IMR-90 (cell line): Measurements from ENCODE around the gene DDX6. TPM values are rescaled to one million over a fixed set of nuclear protein-coding genes. Genes with fewer than 3 reads are reported as not detected.

ENCODE experiments used
- ATAC-seq: fragments of 200-7000 bp; cut with Tn5 transposase; 2 replicates; pipeline ENCODE4 v1.9.1; 2020; ENCODE audit warnings: low read depth, mild to moderate bottlenecking, moderate library complexity
- BruUV-seq: library from RNA; stranded (reverse); fragments of 400-500 nt; replicated peaks from 2 replicates; lab custom pipeline; 2021; lab: Mats Ljungman, UMichigan
- CTCF ChIA-PET: fragments of 300-600 bp; formaldehyde crosslinking; extraction: SDS; loops from one replicate; lab custom pipeline; 2021; ENCODE audit warnings: antibody characterized with exemption; lab: Yijun Ruan, JAX
- POLR2A ChIA-PET: fragments of 300-600 bp; sonication (Branson Sonifier 250); formaldehyde crosslinking; loops from one replicate; lab custom pipeline; 2022; ENCODE audit warnings: antibody characterized with exemption; ENCODE audit not compliant: unreplicated experiment; lab: Charles Lee
- DNase-seq: peaks from one replicate; pipeline ENCODE4 v3.0.0; 2013
- H2AFZ ChIP-seq: replicated peaks from 2 replicates; pipeline ENCODE3; 2013; ENCODE audit warnings: low read length, mild to moderate bottlenecking; ENCODE audit not compliant: poor library complexity
- H2AK5ac ChIP-seq: 2 replicates; pipeline ENCODE4 v1.6.1; 2013; ENCODE audit warnings: low read depth, low read length, inconsistent platforms
- H2AK9ac ChIP-seq: replicated peaks from 2 replicates; pipeline ENCODE3; 2013; ENCODE audit warnings: mild to moderate bottlenecking, low read depth, low read length, moderate library complexity; ENCODE audit not compliant: poor library complexity
- H2BK120ac ChIP-seq: 2 replicates; pipeline ENCODE4 v1.6.1; 2013; ENCODE audit warnings: low read depth, low read length, inconsistent platforms
- H2BK15ac ChIP-seq: 3 replicates; pipeline ENCODE4 v1.6.1; 2013; ENCODE audit warnings: low read depth, low read length, inconsistent platforms
- H2BK20ac ChIP-seq: 2 replicates; pipeline ENCODE4 v1.6.1; 2013; ENCODE audit warnings: low read depth, mild to moderate bottlenecking, inconsistent platforms, low read length, moderate library complexity
- H2BK5ac ChIP-seq: 2 replicates; pipeline ENCODE4 v1.6.1; 2013; ENCODE audit warnings: mild to moderate bottlenecking, low read depth, low read length, inconsistent platforms; ENCODE audit not compliant: poor library complexity, severe bottlenecking
- H3K14ac ChIP-seq: replicated peaks from 2 replicates; pipeline ENCODE4 v1.6.1; 2013; ENCODE audit warnings: low read depth, low read length, inconsistent platforms
- H3K18ac ChIP-seq: 2 replicates; pipeline ENCODE4 v1.6.1; 2013; ENCODE audit warnings: low read depth, low read length, control low read depth
- H3K23ac ChIP-seq: 2 replicates; pipeline ENCODE4 v1.6.1; 2013; ENCODE audit warnings: low read depth, low read length, inconsistent platforms
- H3K27ac ChIP-seq: 2 replicates; pipeline ENCODE4 v1.5.1; 2013; ENCODE audit warnings: mild to moderate bottlenecking, control low read depth, low read length; ENCODE audit not compliant: insufficient read depth
- H3K27me3 ChIP-seq: 2 replicates; pipeline ENCODE4 v1.6.1; 2013; ENCODE audit warnings: low read length; ENCODE audit not compliant: control insufficient read depth, insufficient read depth
- H3K36me3 ChIP-seq: 2 replicates; pipeline ENCODE4 v1.6.1; 2013; ENCODE audit warnings: low read length, mixed read lengths; ENCODE audit not compliant: control insufficient read depth, insufficient read depth
- H3K4ac ChIP-seq: 2 replicates; pipeline ENCODE4 v1.6.1; 2013; ENCODE audit warnings: low read depth, low read length, inconsistent platforms
- H3K4me1 ChIP-seq: 2 replicates; pipeline ENCODE4 v1.6.1; 2013; ENCODE audit warnings: low read length, mixed read lengths; ENCODE audit not compliant: control insufficient read depth, insufficient read depth
- H3K4me2 ChIP-seq: 2 replicates; pipeline ENCODE4 v1.6.1; 2013; ENCODE audit warnings: low read depth, mild to moderate bottlenecking, control low read depth, low read length, moderate library complexity
- H3K4me3 ChIP-seq: 2 replicates; pipeline ENCODE4 v1.5.1; 2013; ENCODE audit warnings: low read depth, mild to moderate bottlenecking, control low read depth, low read length, moderate library complexity; ENCODE audit not compliant: insufficient read depth
- H3K56ac ChIP-seq: 2 replicates; pipeline ENCODE4 v1.6.1; 2013; ENCODE audit warnings: low read length, inconsistent platforms; ENCODE audit not compliant: insufficient read depth; ENCODE audit errors: extremely low read depth
- H3K79me1 ChIP-seq, 2 experiments: 2 replicates each; pipeline ENCODE4 v1.6.1; 2013; ENCODE audit warnings: low read length in 2 of 2, inconsistent platforms in 1 of 2, low read depth in 1 of 2
- H3K9ac ChIP-seq: 2 replicates; pipeline ENCODE4 v1.6.1; 2013; ENCODE audit warnings: low read depth, low read length, control low read depth
- H3K9me1 ChIP-seq: 2 replicates; pipeline ENCODE4 v1.6.1; 2013; ENCODE audit warnings: low read length, inconsistent platforms; ENCODE audit not compliant: insufficient read depth
- H3K9me3 ChIP-seq: 2 replicates; pipeline ENCODE4 v1.6.1; 2013; ENCODE audit warnings: low read length; ENCODE audit not compliant: control insufficient read depth, insufficient read depth
- H4K20me1 ChIP-seq: 2 replicates; pipeline ENCODE4 v1.6.1; 2013; ENCODE audit warnings: low read length, inconsistent platforms; ENCODE audit not compliant: insufficient read depth
- H4K5ac ChIP-seq: 2 replicates; pipeline ENCODE4 v1.6.1; 2013; ENCODE audit warnings: mild to moderate bottlenecking, low read depth, low read length, control low read depth
- H4K8ac ChIP-seq, 2 experiments: 2 replicates each; pipeline ENCODE4 v1.6.1; 2013; ENCODE audit warnings: low read depth in 2 of 2, low read length in 2 of 2, control low read depth in 1 of 2, inconsistent platforms in 1 of 2
- H4K91ac ChIP-seq: 2 replicates; pipeline ENCODE4 v1.6.1; 2013; ENCODE audit warnings: low read depth, low read length, inconsistent platforms; ENCODE audit not compliant: insufficient read depth
- CEBPB ChIP-seq: IDR thresholded peaks from 2 replicates; pipeline ENCODE4 v1.6.1; 2012; ENCODE audit warnings: low read depth, low read length, improper control_type of control experiment
- ELK1 ChIP-seq: fragments of 150-350 bp; IDR thresholded peaks from 2 replicates; pipeline ENCODE4 v1.6.1; 2016; ENCODE audit warnings: low read depth, mild to moderate bottlenecking, low read length, moderate library complexity, borderline replicate concordance
- POLR2A ChIP-seq: IDR thresholded peaks from 2 replicates; pipeline ENCODE4 v1.6.1; 2012; ENCODE audit warnings: mild to moderate bottlenecking, low read depth, low read length
- WGBS, 2 experiments: methylation state at CpG; one replicate each; pipeline versions ENCODE4 v1.1.5 to v1.1.7; 2013; ENCODE audit warnings: missing lambda C conversion rate in 2 of 2; ENCODE audit not compliant: insufficient read length in 1 of 2; ENCODE audit errors: extremely low coverage in 2 of 2; 5-methylcytosine and 5-hydroxymethylcytosine counted together
- dilution Hi-C: fragments of 300-500 bp; cut with HindIII; formaldehyde crosslinking; loops from one replicate; pipeline ENCODE4 v1.14.3; 2018; ENCODE audit warnings: low sequenced_read_pairs; ENCODE audit not compliant: unreplicated experiment
- in situ Hi-C: fragments of 300-500 bp; cut with MboI; formaldehyde crosslinking; loops from 3 replicates; pipeline ENCODE4 v1.14.3; 2019; ENCODE audit warnings: low sequenced_read_pairs, inconsistent platforms, mixed read lengths
- intact Hi-C: fragments of 100-400 bp; cut with micrococcal nuclease; formaldehyde crosslinking; loops from 2 replicates; pipeline ENCODE4 v1.10.0; 2022
- polyA plus RNA-seq, 3 experiments: library from polyadenylated mRNA; depleted of rRNA; stranded (reverse); fragments of >200 nt; gene quantifications; 2 replicates each; pipeline ENCODE4 v1.2.3, GENCODE V29; 2012; ENCODE audit warnings: low replicate concordance in 1 of 3
- total RNA-seq: library from RNA; depleted of rRNA; stranded (reverse); fragments of >200 nt; gene quantifications from 2 replicates; pipeline ENCODE4 v1.2.3, GENCODE V29; 2012

DDX6 gene
- total and polyA plus RNA-seq, 2 of the 4 experiments (the other 2 are of a cell fraction), result 19.2 to 197 TPM

GRCh38 chr11:118807800-118808778, 17.1 kb upstream of the DDX6 start:
- Histone ChIP-seq H3K27ac (no peak overlapping the region), H3K9me1 (no peaks in the 10 kb centered on the region), H3K23ac (no peak overlapping the region), H4K91ac (no peak overlapping the region), H2BK20ac (no peak overlapping the region), H3K9ac (no peak overlapping the region), H2BK5ac (no peak overlapping the region), H3K4me3 (no peak overlapping the region), H2BK15ac (no peak overlapping the region), H2BK120ac (no peak overlapping the region), H3K56ac (no peak overlapping the region), H3K4me2 (no peak overlapping the region), H4K20me1 (no peaks in the 10 kb centered on the region), H3K18ac (no peak overlapping the region), H2AFZ (no peak overlapping the region), H2AK9ac (no peak overlapping the region), H3K14ac (no peak overlapping the region), H4K5ac (no peak overlapping the region), H4K8ac (no peak overlapping the region), H3K27me3 (peaks cover 27% of the 10 kb centered on the region), H3K9me3 (0 out of 2 replicates have a peak, but pooled peaks cover 2% of the 10 kb centered on the region), H3K79me1 (no peaks in the 10 kb centered on the region), H2AK5ac (no peak overlapping the region), H3K4ac (no peak overlapping the region), H3K36me3 (no peaks in the 10 kb centered on the region), H3K4me1 (no peaks in the 10 kb centered on the region)
- ChIA-PET POLR2A (no interaction called here), CTCF (no interaction called here)
- DNase-seq (no peak), ATAC-seq (no peak)
- no CpG with 5 or more reads among the region's 3 CpGs for WGBS, 2 experiments
- intact Hi-C loops (no loop called here), in situ Hi-C loops (no loop called here), dilution Hi-C loops (no loop called here)
- BruUV-seq, result no TSS peak
- TF ChIP-seq ELK1 (no peak), POLR2A (no peak), CEBPB (peak; percentile 25; the same call in 1 of the 2 replicates)
